ENCODE results near the gene FRMD4A.
"Not testable (repeated sequence)": the region's sequence is repeated elsewhere in the genome, so short reads cannot be mapped to it uniquely, and the experiment has no call there.

The FRMD4A gene

GRCh38 chr10:14067638-14068037 is 263.1 kb downstream of the FRMD4A start:
- in situ Hi-C loops (cut with HindIII; ENCODE audit: low sequenced_read_pairs) = not testable (repeated sequence)

- in situ Hi-C loops (cut with HindIII; ENCODE audit: low sequenced_read_pairs) = no loop called here
Measured at GRCh38 chr10:14066106-14066505, 264.6 kb downstream of the FRMD4A start.

- in situ Hi-C loops (cut with HindIII; ENCODE audit: low sequenced_read_pairs) = no loop called here
Measured at GRCh38 chr10:14063531-14064285, 267.0 kb downstream of the FRMD4A start.

GRCh38 chr10:14062528-14063260 is 268.0 kb downstream of the FRMD4A start:
- in situ Hi-C loops (cut with HindIII; ENCODE audit: low sequenced_read_pairs) = no loop called here

- in situ Hi-C loops (cut with HindIII; ENCODE audit: low sequenced_read_pairs) = no loop called here
Measured at GRCh38 chr10:14060320-14061070, 270.2 kb downstream of the FRMD4A start.

- in situ Hi-C loops (cut with HindIII; ENCODE audit: low sequenced_read_pairs) = no loop called here
Measured at GRCh38 chr10:14056610-14057332, 274.0 kb downstream of the FRMD4A start.

GRCh38 chr10:14052931-14053330 is 277.8 kb downstream of the FRMD4A start:
- in situ Hi-C loops (cut with HindIII; ENCODE audit: low sequenced_read_pairs) = no loop called here

GRCh38 chr10:14050598-14050997 is 280.1 kb downstream of the FRMD4A start:
- in situ Hi-C loops (cut with HindIII; ENCODE audit: low sequenced_read_pairs) = no loop called here

- in situ Hi-C loops (cut with HindIII; ENCODE audit: low sequenced_read_pairs) = no loop called here
Measured at GRCh38 chr10:14048930-14049613, 281.7 kb downstream of the FRMD4A start.

GRCh38 chr10:14047431-14047830 is 283.3 kb downstream of the FRMD4A start:
- in situ Hi-C loops (cut with HindIII; ENCODE audit: low sequenced_read_pairs) = no loop called here

GRCh38 chr10:14042051-14042450 is 288.7 kb downstream of the FRMD4A start:
- in situ Hi-C loops (cut with HindIII; ENCODE audit: low sequenced_read_pairs) = not testable (repeated sequence)

GRCh38 chr10:14040787-14041631 is 289.7 kb downstream of the FRMD4A start:
- in situ Hi-C loops (cut with HindIII; ENCODE audit: low sequenced_read_pairs) = no loop called here

- in situ Hi-C loops (cut with HindIII; ENCODE audit: low sequenced_read_pairs) = no loop called here
Measured at GRCh38 chr10:14039968-14040668, 290.6 kb downstream of the FRMD4A start.

- in situ Hi-C loops (cut with HindIII; ENCODE audit: low sequenced_read_pairs) = no loop called here
Measured at GRCh38 chr10:14036233-14036632, 294.5 kb downstream of the FRMD4A start.

- in situ Hi-C loops (cut with HindIII; ENCODE audit: low sequenced_read_pairs) = no loop called here
Measured at GRCh38 chr10:14035506-14035905, 295.2 kb downstream of the FRMD4A start.

- in situ Hi-C loops (cut with HindIII; ENCODE audit: low sequenced_read_pairs) = no loop called here
Measured at GRCh38 chr10:14032406-14032998, 298.2 kb downstream of the FRMD4A start.

GRCh38 chr10:14026325-14026724 is 304.4 kb downstream of the FRMD4A start:
- in situ Hi-C loops (cut with HindIII; ENCODE audit: low sequenced_read_pairs) = no loop called here
